AG20443 (cell line): ENCODE data around the gene KRTAP6-3.

Experiments used
- DNase-seq: peaks from one replicate; pipeline ENCODE4 v3.0.0; 2012; ENCODE audit warnings: low spot score, mixed read lengths

KRTAP6-3 gene, protein sequence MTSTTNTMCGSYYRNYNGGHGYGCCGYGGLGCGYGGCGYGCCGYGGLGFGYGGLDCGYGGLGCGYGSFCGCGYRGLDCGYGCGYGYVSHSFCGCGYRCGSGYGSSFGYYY

DNA sequence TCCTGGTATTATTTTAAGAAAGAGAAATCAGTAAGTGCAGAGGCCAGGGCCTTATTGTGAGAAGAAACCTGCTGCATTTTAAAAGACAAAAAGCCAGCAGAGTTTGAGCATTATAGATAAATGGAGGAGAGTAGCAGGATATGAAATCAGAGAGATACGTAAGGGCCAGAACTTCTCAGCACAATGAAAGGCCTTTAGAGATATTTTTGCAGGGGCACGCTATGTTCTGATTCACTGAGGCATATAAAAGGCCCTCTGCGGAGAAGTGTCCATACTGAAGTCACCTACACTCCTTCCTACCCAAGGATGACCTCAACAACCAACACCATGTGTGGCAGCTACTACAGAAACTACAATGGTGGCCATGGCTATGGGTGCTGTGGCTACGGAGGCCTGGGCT lies at the start of gene KRTAP6-3:
Gene KRTAP6-3, plus strand, starts transcription at position 301 of the 400 bp plus-strand sequence. Its CDS starts 6 bp downstream, at position 307.
- no peak for DNase-seq

GRCh38 chr21:30552782-30553181 lies 39.5 kb upstream of the KRTAP6-3 start:
- no peak for DNase-seq

GRCh38 chr21:30555095-30555494 lies 37.1 kb upstream of the KRTAP6-3 start:
- no peak for DNase-seq

DNA sequence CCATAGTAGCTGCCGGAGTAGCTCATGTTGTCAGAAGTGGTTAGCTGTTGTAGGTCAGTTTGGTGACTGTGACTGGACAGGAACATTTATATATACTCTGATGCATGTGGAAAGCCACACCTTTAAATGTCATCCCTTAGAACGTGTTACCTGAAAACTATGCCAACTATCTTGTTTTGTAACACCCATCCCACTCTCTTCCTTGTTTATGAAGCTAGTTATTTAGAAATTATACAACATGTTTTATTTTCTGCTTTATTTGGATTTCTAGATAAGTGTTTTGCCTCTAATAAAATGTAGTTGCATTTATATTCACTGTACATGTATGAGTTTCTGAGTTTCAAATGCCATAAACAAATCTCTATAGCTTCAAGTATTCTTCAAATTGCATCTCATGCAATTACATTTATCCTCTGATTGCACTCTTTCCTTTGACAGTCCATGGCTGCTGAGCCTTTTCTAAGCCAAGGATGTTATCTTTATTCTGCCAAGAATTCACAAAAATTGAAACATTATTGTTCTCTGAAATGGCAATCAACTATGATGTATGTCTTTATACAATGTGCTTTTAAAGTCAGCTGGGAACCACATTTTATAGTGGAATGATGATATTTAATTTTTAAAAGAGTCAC lies 30.9 kb upstream of the KRTAP6-3 start, which contains the start of gene KRTAP19-7:
Gene KRTAP19-7, minus strand, starts transcription at position 51 of the 632 bp plus-strand sequence. Its CDS starts 25 bp downstream, at position 26.
- no peak for DNase-seq

DNA sequence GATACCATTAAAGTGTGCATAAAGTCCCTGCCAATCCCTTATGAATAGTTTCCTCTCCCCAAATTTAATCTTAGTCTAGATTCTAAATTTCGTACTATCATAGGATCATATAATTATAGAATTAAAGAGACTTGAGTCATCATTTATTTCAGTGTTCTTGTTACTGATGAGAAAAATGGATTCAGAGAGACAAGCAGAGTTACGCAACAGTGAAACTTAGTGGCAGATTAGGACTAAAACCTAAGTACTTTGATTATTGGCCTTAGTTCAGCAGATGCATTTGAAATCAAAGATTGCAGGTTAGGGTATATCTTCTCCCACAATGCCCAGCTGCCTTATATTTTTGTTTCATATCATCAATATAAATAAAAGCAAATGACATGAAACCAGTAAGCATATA lies 30.3 kb upstream of the KRTAP6-3 start:
- no peak for DNase-seq

DNA sequence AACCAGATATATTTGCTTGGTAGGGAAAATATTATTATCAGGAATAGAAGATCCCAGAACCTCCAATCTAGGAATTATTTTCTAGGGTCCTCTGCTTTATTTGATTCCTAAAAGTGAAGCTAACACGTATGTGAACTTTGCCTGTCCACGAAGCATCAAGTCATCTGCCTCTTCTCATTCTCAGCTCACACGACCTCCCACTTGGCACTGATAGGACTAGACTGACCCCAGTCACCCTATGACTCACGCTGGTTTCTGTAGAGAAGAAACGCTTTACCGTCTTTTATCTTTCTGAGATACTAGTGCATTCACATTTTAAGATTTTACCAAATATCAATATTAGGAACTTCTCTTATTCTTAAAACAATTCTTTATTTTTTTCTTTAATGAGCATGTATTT lies 29.2 kb upstream of the KRTAP6-3 start:
- no peak for DNase-seq

DNA sequence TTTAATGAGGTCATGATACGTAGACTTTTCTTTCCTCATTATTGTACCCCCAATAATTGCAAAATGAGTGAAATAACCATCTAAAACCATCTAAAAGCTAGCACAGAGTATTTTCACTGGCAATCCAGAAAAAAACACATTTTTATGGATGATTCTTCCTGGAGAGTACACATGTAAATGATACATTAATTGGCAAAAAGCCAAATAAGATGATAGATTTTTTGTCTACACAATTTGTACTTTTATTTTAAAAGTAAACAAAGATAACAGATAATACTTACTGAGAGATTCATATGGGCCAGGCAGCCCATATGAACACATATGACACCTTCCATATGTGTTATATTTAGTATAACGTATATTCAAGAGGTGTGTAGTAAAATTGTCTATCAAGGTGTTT lies 28.6 kb upstream of the KRTAP6-3 start:
- no peak for DNase-seq

DNA sequence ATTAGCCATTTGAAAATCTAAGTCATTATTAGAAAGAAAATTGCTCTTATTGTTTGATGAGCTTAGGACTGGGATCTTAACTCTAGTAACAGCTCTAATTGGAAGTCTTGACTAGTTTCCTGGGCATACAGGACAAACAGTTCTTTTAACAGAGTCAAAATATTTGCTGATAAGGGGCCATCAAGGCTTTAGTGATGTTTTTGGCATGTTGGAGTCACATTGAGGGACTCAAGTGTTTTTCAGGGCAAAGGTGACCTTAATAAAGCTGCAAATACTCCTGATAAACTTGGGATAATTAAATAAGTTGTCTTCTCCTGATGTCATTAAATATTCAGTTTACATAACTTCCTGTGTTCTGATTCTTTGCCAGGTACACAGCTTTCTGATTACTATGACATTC lies 24.6 kb upstream of the KRTAP6-3 start:
- no peak for DNase-seq

DNA sequence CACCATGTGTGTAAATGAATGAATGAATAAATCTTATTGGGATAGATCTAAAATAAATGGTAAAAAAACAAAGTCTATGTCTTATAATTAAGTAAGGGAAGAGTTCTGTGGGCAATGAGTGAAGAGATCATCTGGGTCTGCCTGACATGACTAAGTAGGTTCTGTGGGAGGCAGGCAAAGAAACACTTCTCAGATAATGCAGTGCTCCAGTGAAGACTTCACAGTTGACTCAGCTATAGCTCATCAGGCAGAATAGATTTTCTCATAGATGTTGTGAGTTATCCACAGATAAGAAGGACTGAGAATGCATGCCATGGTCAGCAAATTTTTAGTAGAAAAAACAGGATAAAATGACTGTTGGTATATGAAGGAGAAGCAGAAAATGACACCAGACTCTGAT lies 14.5 kb upstream of the KRTAP6-3 start:
- no peak for DNase-seq

- no peak for DNase-seq
Observed at GRCh38 chr21:30579346-30579745, 12.9 kb upstream of the KRTAP6-3 start.

GRCh38 chr21:30580132-30580531 lies 12.1 kb upstream of the KRTAP6-3 start:
- DNase-seq = no peak

DNA sequence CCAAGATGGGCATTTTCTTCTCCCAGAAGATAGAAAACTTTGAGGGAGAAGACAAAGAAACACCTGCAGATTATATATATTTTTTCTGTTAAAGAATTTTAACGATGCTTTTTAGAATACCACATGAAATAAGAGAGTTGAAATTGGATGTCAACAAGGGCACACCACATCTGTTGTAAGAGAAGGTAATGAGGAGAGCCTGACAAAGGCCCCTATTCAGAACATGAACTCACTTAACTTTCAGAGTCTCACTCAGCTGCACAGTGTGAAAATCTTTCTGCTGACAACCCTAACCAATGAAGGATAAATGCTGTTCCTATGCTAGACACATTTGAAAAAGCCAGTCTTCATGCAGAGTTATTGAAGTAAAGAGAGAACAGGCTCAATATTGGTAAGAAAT lies 9.4 kb upstream of the KRTAP6-3 start:
- no peak for DNase-seq

- DNase-seq = no peak
Observed at GRCh38 chr21:30590297-30590696, 1.9 kb upstream of the KRTAP6-3 start, which contains the start of gene KRTAP22-2. Gene KRTAP22-2 (minus strand): TSS chr21:30590397.

- DNase-seq = no peak
Observed at GRCh38 chr21:30598802-30599201, 6.6 kb downstream of the KRTAP6-3 start, which contains the start of gene KRTAP6-2. Gene KRTAP6-2 (minus strand): TSS chr21:30598902. CDS start chr21:30598874, 28 bp downstream.

DNA sequence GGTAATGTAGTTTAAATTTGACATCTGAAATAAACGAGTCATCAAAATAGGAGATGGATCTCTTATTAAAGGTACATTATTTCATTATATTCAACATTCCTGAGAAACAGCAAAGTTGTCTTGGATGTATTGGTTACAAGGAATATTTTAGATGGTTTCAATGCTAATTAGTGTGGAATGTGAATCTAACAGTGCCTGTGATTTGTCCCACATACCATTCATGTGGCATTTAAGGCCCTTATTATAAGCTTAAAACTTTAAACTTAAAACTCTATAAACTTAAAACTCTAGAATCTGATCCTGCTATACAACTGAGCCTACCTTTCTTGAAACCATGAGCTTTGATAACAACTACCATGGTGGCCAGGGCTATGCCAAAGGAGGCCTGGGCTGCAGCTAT lies 8.5 kb downstream of the KRTAP6-3 start, which contains the start of gene KRTAP22-1:
Gene KRTAP22-1, plus strand, starts transcription at position 301 of the 400 bp plus-strand sequence.
- DNase-seq = no peak

GRCh38 chr21:30605968-30606367 lies 13.7 kb downstream of the KRTAP6-3 start:
- no peak for DNase-seq

DNA sequence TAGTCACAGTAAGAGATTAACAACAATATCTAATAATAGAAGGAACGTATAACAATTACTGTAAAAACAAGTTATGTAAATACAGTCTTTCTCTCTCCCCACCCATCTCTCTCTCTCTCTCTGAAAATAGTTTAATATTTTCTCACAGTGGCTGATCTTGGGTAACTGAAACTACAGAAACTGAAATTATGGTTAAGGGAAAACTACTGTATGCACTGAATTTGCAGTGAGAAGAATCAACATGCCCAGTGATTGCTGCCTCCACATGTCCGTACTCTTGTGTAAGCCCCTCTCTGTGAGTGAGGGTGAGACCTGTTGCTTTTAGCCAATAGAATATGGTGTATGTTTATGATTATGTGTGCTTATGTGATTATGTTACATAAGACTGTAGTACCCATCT lies 19.9 kb downstream of the KRTAP6-3 start:
- no peak for DNase-seq

DNA sequence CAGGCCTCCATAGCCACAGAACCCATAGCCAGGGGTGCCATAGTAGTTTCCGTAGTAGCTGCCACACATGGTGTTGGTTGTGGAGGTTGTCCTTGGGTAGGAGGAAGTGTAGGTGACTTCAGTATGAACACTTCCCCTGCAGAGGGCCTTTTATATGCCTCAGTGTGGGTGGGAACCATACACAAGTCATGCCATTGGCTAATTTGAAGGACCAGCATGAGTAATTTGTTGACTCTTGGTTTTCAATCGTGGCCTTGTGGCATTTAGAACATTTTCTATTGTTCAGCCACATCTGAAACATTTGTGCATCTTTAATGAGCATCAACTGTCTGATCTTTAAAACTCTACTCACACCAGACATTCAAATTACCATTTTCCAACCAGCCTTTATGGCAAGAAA lies 21.6 kb downstream of the KRTAP6-3 start, which contains the start of gene KRTAP6-1:
Gene KRTAP6-1, minus strand, starts transcription at position 95 of the 400 bp plus-strand sequence. Its CDS starts 26 bp downstream, at position 69.
- no peak for DNase-seq

DNA sequence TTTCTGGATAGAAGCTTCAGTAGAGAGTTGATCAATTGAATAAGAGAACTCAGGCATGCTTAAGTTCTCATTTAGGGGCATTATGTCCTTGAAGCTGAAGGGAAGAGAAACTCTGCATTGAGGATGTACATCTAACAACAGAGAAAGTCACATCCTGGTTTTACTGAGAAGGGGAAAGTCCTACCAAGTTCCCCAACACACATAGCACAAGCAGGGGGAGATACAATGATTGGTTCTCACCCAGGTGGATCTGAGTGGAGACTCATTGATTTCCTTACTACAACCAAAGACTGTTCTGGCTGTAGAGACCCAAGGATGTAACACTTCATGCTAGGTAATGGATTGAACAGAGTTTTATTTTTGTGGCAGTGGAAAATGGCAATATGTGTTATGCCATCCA lies 23.0 kb downstream of the KRTAP6-3 start:
- no peak for DNase-seq

- no peak for DNase-seq
Observed at GRCh38 chr21:30616125-30616524, 23.9 kb downstream of the KRTAP6-3 start, which contains the start of gene KRTAP20-1. Gene KRTAP20-1 (plus strand): TSS chr21:30616425. CDS start chr21:30616455, 30 bp downstream.

- DNase-seq = no peak
Observed at GRCh38 chr21:30620080-30620479, 27.8 kb downstream of the KRTAP6-3 start.

DNA sequence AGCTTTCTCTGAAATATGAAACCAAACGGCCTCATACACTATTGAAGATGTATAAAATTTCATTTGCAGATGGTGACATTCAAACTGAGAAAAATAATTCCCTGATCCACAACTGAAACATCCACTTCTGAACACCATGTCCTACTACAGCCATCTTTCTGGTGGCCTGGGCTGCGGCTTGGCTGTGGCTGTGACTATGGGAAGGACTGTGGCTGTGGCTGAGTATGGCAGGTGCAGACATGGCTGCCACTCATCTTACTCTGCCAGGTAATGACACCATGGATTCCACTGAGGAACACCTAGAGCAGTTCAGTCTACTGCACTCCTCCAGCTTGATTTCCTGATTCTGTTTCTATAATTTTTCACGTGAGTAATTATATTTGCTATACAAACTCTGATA lies 28.3 kb downstream of the KRTAP6-3 start, which contains the start of gene KRTAP20-4:
Gene KRTAP20-4, plus strand, starts transcription at position 106 of the 400 bp plus-strand sequence.
- no peak for DNase-seq

- DNase-seq = no peak
Observed at GRCh38 chr21:30623362-30623761, 31.1 kb downstream of the KRTAP6-3 start.
